Smooth muscle cell (in vitro differentiated cells): ENCODE results near the gene EMX1. TPM values are rescaled to one million over a fixed set of nuclear protein-coding genes. Genes with fewer than 3 reads are reported as not detected.

Source experiments
- DNase-seq: peaks from one replicate; lab custom pipeline; 2025; ENCODE audit not compliant: unreplicated experiment; lab: John Stamatoyannopoulos, UW
- H2AFZ ChIP-seq: fragments of 200-600 bp; sonication (generic); 2 replicates; pipeline ENCODE4 v1.6.0; 2016; ENCODE audit warnings: antibody characterized with exemption, low read depth, mild to moderate bottlenecking
- H3F3A ChIP-seq: fragments of 200-600 bp; sonication (generic); 2 replicates; pipeline ENCODE4 v1.6.0; 2017; ENCODE audit warnings: antibody characterized with exemption, low read depth
- H3K27ac ChIP-seq: fragments of 200-600 bp; sonication (generic); 2 replicates; pipeline ENCODE4 v1.5.1; 2016; ENCODE audit warnings: low read depth, mild to moderate bottlenecking
- H3K27me3 ChIP-seq: fragments of 200-600 bp; sonication (generic); 2 replicates; pipeline ENCODE4 v1.6.1; 2016; ENCODE audit warnings: low read depth, mild to moderate bottlenecking
- H3K36me3 ChIP-seq: fragments of 200-600 bp; sonication (generic); 2 replicates; pipeline ENCODE4 v1.5.1; 2016; ENCODE audit warnings: low read depth
- H3K4me1 ChIP-seq: fragments of 200-600 bp; sonication (generic); 2 replicates; pipeline ENCODE4 v1.5.1; 2016; ENCODE audit warnings: low read depth
- H3K4me2 ChIP-seq: fragments of 200-600 bp; sonication (generic); 2 replicates; pipeline ENCODE4 v1.6.0; 2016; ENCODE audit warnings: mild to moderate bottlenecking
- H3K4me3 ChIP-seq: fragments of 200-600 bp; sonication (generic); 2 replicates; pipeline ENCODE4 v1.5.1; 2016; ENCODE audit warnings: mild to moderate bottlenecking
- H3K79me2 ChIP-seq: fragments of 200-600 bp; sonication (generic); 2 replicates; pipeline ENCODE4 v1.6.0; 2016; ENCODE audit warnings: low read depth, mild to moderate bottlenecking
- H3K9ac ChIP-seq: fragments of 200-600 bp; sonication (generic); 2 replicates; pipeline ENCODE4 v1.6.0; 2016; ENCODE audit warnings: low read depth
- H3K9me3 ChIP-seq: fragments of 200-600 bp; sonication (generic); replicated peaks from 2 replicates; pipeline ENCODE4 v1.5.1; 2016; ENCODE audit warnings: low read depth
- H4K20me1 ChIP-seq: fragments of 200-600 bp; sonication (generic); 2 replicates; pipeline ENCODE4 v1.6.0; 2016; ENCODE audit warnings: low read depth
- CTCF ChIP-seq: fragments of 200-600 bp; sonication (generic); IDR thresholded peaks from 2 replicates; pipeline ENCODE4 v1.5.1; 2017; ENCODE audit warnings: borderline replicate concordance, mild to moderate bottlenecking, antibody characterized with exemption; ENCODE audit not compliant: insufficient read depth, poor library complexity, severe bottlenecking
- WGBS: methylation state at CpG from one replicate; pipeline ENCODE4 v1.1.7; 2016; ENCODE audit warnings: low lambda C conversion rate; 5-methylcytosine and 5-hydroxymethylcytosine counted together
- polyA plus RNA-seq: library from polyadenylated mRNA; unstranded; fragments of >200 nt; fragmentation: Nextera tagmentation; extraction: Ambion mirVana; gene quantifications from 2 replicates; pipeline ENCODE4 v1.2.1, GENCODE V29; 2016
- total RNA-seq: library from RNA; depleted of rRNA; stranded (reverse); fragments of >200 nt; gene quantifications from 2 replicates; pipeline ENCODE4 v1.2.3, GENCODE V29; 2014

EMX1 gene
- total and polyA plus RNA-seq, 2 experiments from 2014 or later = not detected

GRCh38 chr2:72883356-72883962 lies 33.9 kb upstream of the EMX1 start:
- TF ChIP-seq CTCF = no peak
- Histone ChIP-seq H3F3A (no peaks in the 10 kb centered on the region), H3K9me3 (no peaks in the 10 kb centered on the region), H3K27ac (no peak overlapping the region), H3K4me3 (no peak overlapping the region), H3K9ac (no peak overlapping the region), H2AFZ (no peak overlapping the region), H3K27me3 (peaks cover 14% of the 10 kb centered on the region), H3K79me2 (no peaks in the 10 kb centered on the region), H3K4me2 (no peak overlapping the region), H3K36me3 (no peaks in the 10 kb centered on the region), H3K4me1 (no peaks in the 10 kb centered on the region), H4K20me1 (peaks cover 6% of the 10 kb centered on the region)
- 9% methylated on average over 4 of the region's 4 CpGs for WGBS
- DNase-seq = no peak

GRCh38 chr2:72886505-72887031 lies 30.8 kb upstream of the EMX1 start:
- H4K20me1 ChIP-seq = peaks cover 13% of the 10 kb centered on the region
- WGBS = 51% methylated on average over 7 of the region's 7 CpGs
- no peaks in the 10 kb centered on the region for H3K79me2 ChIP-seq
- H3F3A ChIP-seq = no peaks in the 10 kb centered on the region
- peaks cover 4% of the 10 kb centered on the region for H3K27me3 ChIP-seq
- H3K9ac ChIP-seq = no peak overlapping the region
- H3K9me3 ChIP-seq = no peaks in the 10 kb centered on the region
- no peak for DNase-seq
- no peak for TF ChIP-seq CTCF
- peak overlapping the region; percentile 95 for H3K4me2 ChIP-seq
- no peak overlapping the region for H3K27ac ChIP-seq
- peak overlapping the region; percentile 80 for H3K4me3 ChIP-seq
- H3K36me3 ChIP-seq = no peaks in the 10 kb centered on the region
- no peaks in the 10 kb centered on the region for H3K4me1 ChIP-seq
- peak overlapping the region; percentile 99 for H2AFZ ChIP-seq

GRCh38 chr2:72887032-72887739 lies 30.1 kb upstream of the EMX1 start, which contains the start of gene SPR:
SPR (plus strand) TSS chr2:72887408; CDS start chr2:72887433, 25 bp downstream.
- WGBS = 1% methylated on average over 46 of the region's 76 CpGs
- no peaks in the 10 kb centered on the region for H3K79me2 ChIP-seq
- no peaks in the 10 kb centered on the region for H3K9me3 ChIP-seq
- H3F3A ChIP-seq = no peaks in the 10 kb centered on the region
- DNase-seq = peak; percentile 60
- no peak within 1 kb of the TSS for H3K9ac ChIP-seq
- peak within 1 kb of the TSS; percentile 99 for H2AFZ ChIP-seq
- peak within 1 kb of the TSS; percentile 95 for H3K4me2 ChIP-seq
- H3K4me1 ChIP-seq = no peaks in the 10 kb centered on the region
- no peak within 1 kb of the TSS for H3K27ac ChIP-seq
- H3K4me3 ChIP-seq = peak within 1 kb of the TSS; percentile 80
- no peaks in the 10 kb centered on the region for H3K36me3 ChIP-seq
- peaks cover 13% of the 10 kb centered on the region for H4K20me1 ChIP-seq
- H3K27me3 ChIP-seq = no peaks in the 10 kb centered on the region
- TF ChIP-seq CTCF = no peak
